HG03565 (cell line): ENCODE measurements around the gene ADGRD1.
"Not testable (repeated sequence)": the region's sequence is repeated elsewhere in the genome, so short reads cannot be mapped to it uniquely, and the experiment has no call there.

Experiments
- ATAC-seq: cut with Tn5 transposase; IDR thresholded peaks from one replicate; pipeline ENCODE4 v1.9.1; 2021; ENCODE audit warnings: mild to moderate bottlenecking, moderate library complexity; ENCODE audit not compliant: unreplicated experiment

Gene ADGRD1

GRCh38 chr12:130953771-130954543 is at the start of gene ADGRD1:
ADGRD1 (plus strand) TSS chr12:130953907; CDS start chr12:130954466, 559 bp downstream.
- no peak for ATAC-seq

DNA sequence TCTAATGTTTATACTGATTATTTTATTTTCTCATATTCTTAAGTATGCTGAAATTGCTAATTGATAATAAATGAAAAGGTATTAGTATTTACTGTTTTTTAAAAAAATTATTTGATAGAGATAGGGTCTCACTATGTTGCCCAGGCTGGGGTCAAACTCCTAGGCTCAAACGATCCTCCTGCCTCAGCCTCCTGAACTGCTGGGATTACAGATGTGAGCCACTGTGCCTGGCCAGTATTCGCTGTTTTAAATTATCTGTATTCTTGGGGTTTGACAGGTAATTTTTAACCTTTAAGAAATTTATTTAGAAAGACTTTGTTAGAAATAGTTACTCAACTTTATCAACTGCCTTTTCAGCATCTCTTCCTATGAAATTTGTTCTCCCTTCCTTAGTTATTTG is 49.6 kb upstream of the ADGRD1 start:
- no peak for ATAC-seq

- ATAC-seq: not testable (repeated sequence)
These were observed 48.7 kb upstream of the ADGRD1 start for GRCh38 chr12:130904936-130905455.

GRCh38 chr12:130909111-130909510 is 44.6 kb upstream of the ADGRD1 start:
- ATAC-seq: no peak

DNA sequence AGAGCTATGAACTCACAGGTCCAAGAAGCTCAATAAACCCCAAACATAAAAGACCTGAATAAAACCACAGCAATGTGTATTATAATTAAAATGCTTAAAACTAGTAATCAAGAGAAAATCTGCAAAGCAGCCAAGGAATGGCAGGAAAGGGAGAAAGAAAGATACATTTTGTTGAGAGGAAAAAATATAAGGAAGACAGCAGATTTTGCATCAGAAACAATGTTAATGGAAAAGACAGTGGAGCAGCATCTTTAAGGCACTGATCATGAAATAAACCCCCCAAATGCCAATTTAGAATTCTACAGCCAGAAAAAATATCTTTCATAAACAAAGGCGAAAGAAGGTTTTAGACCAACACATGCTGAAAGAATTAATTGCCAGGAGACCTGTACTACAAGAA is 42.5 kb upstream of the ADGRD1 start:
- no peak for ATAC-seq

DNA sequence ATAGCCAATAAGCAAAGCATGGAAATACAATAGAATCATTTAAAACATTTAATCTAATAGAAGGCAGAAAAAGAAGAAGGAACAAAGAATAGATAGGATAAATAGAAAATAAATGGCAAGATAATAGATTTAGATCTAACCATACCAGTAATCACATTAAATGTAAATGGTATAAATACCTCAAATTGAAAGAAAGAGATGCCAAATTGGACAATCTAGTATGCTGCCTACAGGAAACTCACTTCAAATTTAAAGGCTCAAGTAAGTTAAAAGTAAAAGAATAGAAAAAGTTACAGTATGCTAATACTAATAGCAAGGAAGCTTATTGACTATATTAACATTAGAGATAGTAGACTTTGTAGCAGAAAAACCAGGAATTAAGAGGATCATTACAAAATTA is 41.8 kb upstream of the ADGRD1 start:
- no peak for ATAC-seq

GRCh38 chr12:130916241-130916911 is 37.3 kb upstream of the ADGRD1 start:
- no peak for ATAC-seq

- no peak for ATAC-seq
These were observed 36.1 kb upstream of the ADGRD1 start for GRCh38 chr12:130917607-130918006.

GRCh38 chr12:130919086-130919485 is 34.6 kb upstream of the ADGRD1 start:
- no peak for ATAC-seq

- no peak for ATAC-seq
These were observed 33.5 kb upstream of the ADGRD1 start for GRCh38 chr12:130920119-130920703.

DNA sequence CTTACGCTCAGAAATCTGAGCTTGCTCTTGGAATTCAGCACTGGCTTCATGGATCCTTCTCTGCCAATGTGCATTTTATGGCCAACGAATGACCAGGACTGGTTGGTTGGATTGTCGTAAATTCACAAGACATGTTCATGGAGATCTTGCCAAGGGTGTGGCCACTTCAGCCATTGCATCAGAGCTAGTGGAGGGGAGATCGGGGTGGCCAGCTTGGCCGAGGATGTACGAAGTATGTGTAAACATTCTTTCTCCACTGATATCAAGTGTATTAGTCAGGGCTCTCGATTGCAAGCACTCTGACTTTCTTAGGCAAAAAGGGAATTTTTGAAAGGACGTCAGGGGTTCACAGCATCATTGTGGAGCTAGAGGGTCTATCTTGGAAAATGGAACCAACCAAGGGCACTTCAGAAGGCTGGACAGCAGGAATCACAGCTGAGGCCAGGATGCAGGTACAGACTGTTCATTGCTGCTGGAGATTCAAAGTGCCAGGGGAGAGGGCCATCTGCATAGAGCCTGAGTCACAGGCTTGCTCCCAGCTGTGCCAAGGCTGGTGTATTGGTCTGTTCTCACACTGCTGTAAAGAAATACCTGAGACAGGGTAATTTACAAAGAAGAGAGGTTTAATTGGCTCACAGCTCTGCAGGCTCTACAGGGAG is 32.9 kb upstream of the ADGRD1 start:
- no peak for ATAC-seq

DNA sequence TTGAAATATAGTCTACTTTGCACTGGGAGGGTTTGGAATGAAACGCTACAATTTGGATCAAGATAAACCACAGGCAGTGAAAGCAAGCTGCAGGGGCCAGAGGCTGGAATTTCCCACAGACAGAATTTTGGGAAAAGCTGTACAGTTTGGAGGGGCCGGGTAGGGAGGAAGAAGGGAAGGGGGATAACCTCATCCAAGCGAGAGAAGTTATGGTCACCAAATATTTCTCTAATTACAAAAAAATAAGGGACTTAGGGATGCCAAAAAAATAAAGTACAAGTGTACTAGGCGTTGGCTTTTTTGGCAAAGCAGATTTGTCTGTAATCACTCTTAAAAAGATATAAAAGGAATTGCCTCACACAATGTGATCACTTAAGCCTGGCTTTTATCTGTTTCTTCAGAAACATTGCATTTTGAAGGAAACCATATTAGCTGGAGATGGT is 31.2 kb upstream of the ADGRD1 start:
- ATAC-seq: no peak

DNA sequence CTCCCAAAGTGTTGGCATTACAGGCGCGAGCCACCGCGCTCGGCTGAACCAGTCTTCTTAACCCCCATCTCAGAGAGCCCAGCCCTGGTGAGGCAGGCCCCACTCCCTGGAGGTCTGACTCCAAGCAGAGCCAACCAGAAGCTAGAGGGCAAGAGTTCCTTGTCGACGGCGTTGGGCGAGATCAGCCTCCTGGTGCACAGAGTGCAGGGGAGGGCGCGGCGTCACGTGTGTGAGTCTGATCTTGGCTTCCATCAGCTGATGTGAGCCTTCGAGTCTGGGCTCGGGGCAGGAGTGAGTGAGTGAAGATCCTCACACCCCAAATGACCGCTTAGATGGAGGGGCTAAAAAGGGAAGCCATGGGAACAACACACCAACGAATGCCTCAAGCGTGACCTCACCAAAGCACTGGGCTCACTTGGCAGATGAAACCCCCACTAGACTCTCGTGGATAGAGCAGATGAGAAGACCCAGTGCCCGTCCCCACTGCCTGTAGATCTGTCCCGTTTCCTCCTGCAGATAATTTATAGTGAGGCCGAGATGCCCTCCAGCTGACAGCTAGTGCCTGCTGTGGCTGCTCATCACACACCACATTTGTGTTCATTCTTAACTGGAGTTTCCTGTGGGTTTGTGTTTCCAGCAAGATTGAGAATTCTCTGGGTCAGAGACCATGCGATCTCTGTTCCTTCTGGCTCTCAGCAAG is 28.6 kb upstream of the ADGRD1 start:
- ATAC-seq: no peak

DNA sequence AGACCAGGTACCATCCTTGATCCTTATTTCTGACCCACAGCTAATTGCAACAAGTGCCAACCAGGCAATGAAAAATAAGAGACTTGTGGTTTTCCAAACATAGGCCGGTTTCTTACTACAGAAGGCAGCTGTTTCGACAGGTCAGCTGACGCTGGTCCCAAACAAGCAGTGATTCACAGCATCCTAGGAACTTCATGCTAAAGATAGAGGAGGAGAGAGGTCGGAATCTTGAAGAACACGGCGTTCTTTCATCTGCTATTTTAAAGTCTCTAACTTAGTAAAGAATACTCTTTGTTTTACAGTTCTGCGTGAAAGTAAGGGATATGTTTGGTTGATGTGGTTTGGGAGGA is 28.1 kb upstream of the ADGRD1 start:
- no peak for ATAC-seq

- no peak for ATAC-seq
These were observed 24.3 kb upstream of the ADGRD1 start for GRCh38 chr12:130929363-130929762.

GRCh38 chr12:130932061-130932930 is 21.4 kb upstream of the ADGRD1 start:
- no peak for ATAC-seq

GRCh38 chr12:130933269-130933995 is 20.3 kb upstream of the ADGRD1 start:
- no peak for ATAC-seq

DNA sequence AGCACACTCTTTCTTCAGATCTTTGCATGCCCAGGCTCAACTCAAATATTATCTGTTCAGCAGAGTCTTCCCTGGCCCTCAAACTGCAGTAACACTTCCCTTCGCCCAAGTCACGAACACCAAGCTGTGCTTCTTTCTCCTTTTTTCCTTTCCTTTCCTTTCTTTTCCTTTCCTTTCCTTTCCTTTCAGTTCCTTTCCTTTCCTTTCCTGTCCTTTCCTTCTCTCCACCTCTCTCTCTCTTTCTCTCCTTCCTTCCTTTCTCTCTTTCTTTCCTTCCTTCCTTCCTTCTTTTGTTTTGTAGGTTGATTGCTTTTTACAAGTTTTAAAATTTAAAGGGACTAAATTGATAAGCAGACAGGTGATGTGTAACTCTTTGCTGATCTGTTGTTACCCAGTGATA is 19.0 kb upstream of the ADGRD1 start:
- no peak for ATAC-seq

GRCh38 chr12:130936561-130936960 is 17.1 kb upstream of the ADGRD1 start:
- no peak for ATAC-seq
